ENCODE data around the gene OSM. TPM values are rescaled to one million over a fixed set of nuclear protein-coding genes. Genes with fewer than 3 reads are reported as not detected.
"Not testable (repeated sequence)": the region's sequence is repeated elsewhere in the genome, so short reads cannot be mapped to it uniquely, and the experiment has no call there.

Gene OSM
- total RNA-seq, 1 donor = 240 TPM

DNA sequence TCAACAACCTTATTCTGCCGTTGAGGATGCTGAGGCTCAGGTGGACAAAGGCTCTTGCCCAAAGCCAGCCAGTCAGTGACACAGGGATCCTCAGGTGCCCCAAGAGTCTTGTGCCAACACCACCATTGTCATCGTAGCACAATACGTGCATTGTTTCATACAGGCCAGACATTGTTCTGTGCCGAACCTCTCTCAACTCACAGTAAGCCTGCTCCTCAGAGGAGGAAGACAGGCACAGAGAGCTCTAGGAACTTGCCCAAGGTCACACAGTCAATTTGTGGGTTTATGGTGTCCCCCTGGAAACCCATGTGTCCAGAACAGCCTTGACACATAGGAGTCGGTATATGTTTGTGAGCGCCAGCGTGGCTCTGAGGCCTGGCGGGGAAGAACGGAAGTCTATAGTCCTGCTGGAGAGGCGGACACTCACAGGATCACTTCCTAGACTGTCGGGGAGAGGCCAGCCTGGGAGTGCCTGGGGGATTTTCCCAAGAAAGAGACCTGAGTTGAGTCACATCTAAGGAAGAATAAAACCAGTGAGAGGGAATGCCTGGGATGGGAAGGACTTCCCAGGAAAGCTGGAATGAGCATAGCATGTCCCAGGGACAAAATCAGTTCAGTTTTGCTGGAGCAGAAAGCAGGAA, 40.3 kb downstream of the OSM start:
- Histone ChIP-seq H3K4me1 (ENCODE audit: insufficient read depth, low read length) (peaks cover 14% of the 10 kb centered on the region), H3K9me3 (ENCODE audit: low read depth, low read length) (no peaks in the 10 kb centered on the region), H3K27me3 (ENCODE audit: insufficient read depth, low read length) (no peaks in the 10 kb centered on the region), H3K4me3 (ENCODE audit: low read length) (no peak overlapping the region)

DNA sequence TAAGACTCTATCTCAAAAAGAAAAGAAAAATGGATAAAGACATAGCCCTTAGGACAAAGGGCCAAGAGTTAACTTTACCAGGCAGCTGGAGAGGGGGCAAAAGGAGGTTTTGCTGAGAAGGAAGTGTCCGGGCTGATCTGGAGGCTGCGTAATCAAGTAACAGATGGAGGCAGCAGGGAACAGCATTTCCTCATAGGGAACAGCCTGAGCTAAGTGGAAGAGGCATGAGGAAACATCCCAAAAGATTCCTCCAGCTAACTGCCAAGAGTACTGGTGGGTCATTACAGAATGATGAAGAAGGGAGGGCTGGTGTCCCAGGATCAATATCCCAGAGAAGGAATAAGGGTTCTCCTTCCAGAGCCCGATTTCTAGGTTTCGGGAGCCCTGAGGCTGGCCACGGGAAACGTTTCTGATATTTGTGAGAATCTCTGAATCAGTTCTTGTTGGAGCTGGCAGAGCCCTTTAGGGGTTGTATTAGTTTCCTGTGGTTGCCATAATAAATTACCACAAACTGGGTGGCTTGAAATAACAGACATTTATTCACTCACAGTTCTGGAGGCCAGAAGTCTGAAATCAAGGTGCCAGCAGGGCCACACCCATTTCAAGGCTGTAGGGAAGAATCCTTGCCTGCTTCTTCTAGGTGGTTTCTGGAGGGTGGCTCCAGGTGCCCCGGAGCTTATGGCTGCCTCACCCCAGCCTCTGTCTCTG, 41.3 kb downstream of the OSM start:
- no peaks in the 10 kb centered on the region for H3K9me3 ChIP-seq (ENCODE audit: low read depth, low read length)
- H3K4me1 ChIP-seq (ENCODE audit: insufficient read depth, low read length) = peaks cover 23% of the 10 kb centered on the region
- H3K4me3 ChIP-seq (ENCODE audit: low read length) = no peak overlapping the region
- H3K27me3 ChIP-seq (ENCODE audit: insufficient read depth, low read length) = no peaks in the 10 kb centered on the region

DNA sequence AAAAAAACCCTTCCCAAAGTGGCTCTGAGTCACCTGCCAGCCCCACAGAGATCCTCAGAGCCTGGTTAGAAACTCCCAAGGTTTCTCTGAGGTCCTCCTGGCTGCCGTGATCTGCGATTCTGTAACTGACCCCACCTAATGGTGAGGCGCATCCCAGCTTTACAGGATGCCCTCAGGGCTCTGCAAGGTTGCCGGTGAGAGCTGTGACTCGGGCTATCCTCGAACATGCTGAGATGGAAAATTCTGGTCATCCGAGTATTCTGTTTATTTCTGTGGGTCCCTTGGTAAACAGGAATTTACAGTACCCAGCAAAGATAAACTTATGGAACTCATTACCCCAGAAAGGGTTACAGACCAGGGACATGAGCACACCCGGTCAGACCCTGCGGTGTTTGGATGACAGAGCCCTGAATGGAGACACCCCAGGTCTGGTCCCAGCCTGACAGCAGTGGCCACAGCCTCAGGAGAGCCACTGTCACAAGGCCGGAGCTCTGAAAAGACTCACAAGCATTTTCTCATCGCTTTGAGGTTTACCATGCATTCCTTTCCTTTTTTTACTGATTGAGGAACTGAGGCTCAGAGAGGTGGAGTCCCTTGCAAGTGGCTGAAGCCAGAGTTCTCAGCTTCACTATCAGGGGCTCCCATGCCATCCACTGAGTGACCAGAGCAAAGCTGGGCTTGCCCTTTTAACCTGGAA, 42.3 kb downstream of the OSM start:
- peaks cover 30% of the 10 kb centered on the region for H3K4me1 ChIP-seq (ENCODE audit: insufficient read depth, low read length)
- no peaks in the 10 kb centered on the region for H3K9me3 ChIP-seq (ENCODE audit: low read depth, low read length)
- no peak overlapping the region for H3K4me3 ChIP-seq (ENCODE audit: low read length)
- H3K27me3 ChIP-seq (ENCODE audit: insufficient read depth, low read length) = no peaks in the 10 kb centered on the region

DNA sequence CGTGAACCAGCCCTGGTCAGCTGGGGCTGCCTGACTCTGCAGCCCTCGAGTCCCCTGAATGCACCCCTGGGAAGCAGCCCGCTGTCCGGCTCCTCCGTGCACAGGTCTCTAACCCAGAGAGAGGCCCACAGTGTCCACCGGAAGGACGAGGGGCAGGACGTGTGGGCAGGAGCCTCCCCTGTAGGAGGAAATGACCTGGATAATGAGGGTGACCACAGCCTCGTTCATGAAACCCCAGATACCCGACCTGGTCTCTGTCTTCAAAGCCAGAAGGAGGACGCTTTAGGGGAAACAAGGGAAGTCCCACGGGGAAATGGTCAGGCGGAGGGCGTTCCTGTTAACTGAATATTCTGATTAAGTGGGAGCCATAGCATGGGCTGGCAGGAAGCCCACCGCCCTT, 43.3 kb downstream of the OSM start:
- Histone ChIP-seq H3K9me3 (ENCODE audit: low read depth, low read length) (no peaks in the 10 kb centered on the region), H3K4me3 (ENCODE audit: low read length) (no peak overlapping the region), H3K4me1 (ENCODE audit: insufficient read depth, low read length) (peaks cover 30% of the 10 kb centered on the region), H3K27me3 (ENCODE audit: insufficient read depth, low read length) (no peaks in the 10 kb centered on the region)

DNA sequence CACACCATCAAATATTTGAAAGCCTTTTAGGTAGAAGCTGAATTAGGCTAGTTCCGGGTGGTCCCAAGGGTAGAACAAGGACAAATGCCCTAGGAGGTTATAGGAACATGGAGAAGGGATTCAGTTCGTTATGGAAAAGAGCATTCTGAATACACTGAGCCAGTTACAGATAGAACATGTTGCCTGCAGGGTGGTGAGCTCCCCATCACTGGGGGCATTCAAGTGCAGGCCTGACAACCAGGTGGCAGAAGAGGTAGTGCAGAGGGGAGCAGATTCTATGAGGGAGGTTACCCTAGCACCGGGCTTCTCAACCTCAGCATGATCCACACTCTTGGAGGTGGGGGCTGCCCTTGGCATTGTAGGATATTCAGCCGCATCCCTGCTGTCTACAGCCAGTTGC, 44.3 kb downstream of the OSM start:
- H3K27me3 ChIP-seq (ENCODE audit: insufficient read depth, low read length) = no peaks in the 10 kb centered on the region
- no peak overlapping the region for H3K4me3 ChIP-seq (ENCODE audit: low read length)
- no peaks in the 10 kb centered on the region for H3K9me3 ChIP-seq (ENCODE audit: low read depth, low read length)
- H3K4me1 ChIP-seq (ENCODE audit: insufficient read depth, low read length) = peaks cover 30% of the 10 kb centered on the region

DNA sequence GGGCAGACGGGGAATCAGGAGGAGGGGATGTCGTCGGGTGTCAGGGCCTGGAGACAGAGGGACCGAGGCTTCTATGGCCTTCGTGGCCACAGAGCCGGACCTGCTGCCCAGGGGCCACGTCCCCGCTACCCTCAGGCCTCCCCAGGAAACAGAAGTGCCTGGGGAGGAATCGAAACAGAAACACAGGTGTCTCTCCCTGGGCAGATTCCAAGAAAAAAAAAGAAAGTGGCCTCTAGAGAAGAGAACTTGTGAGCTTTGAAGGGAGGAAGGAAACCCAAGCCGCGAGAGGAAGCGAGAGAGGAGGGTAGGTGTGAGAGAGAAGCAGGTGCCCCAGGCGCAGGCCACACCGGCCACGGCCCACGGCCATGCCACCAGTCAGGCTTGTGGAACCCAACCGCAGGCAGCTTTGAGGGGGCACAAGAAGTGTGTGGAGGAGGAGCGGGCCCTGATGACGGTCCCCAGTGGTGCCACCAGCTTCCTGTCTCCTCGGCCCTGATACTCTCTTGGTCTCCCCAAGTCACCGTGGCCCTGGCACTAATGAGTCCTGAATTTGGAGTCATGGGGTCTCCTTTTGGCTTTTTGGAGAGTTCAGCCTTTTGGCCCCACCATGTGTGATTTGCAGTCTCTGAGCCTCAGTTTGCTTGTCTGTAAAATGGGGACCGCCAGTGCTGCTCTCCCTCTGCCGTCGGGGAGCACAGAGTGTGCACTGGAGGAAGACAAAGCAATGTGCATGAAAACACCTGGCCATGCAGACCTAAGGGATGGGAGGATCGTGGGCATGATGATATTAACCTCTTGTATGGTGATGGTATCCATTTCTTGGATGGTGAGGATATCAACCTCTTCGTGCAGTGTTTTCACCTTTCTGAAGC, 45.3 kb downstream of the OSM start:
- H3K4me3 ChIP-seq (ENCODE audit: low read length) = no peak overlapping the region
- peaks cover 30% of the 10 kb centered on the region for H3K4me1 ChIP-seq (ENCODE audit: insufficient read depth, low read length)
- no peaks in the 10 kb centered on the region for H3K27me3 ChIP-seq (ENCODE audit: insufficient read depth, low read length)
- H3K9me3 ChIP-seq (ENCODE audit: low read depth, low read length) = no peaks in the 10 kb centered on the region

DNA sequence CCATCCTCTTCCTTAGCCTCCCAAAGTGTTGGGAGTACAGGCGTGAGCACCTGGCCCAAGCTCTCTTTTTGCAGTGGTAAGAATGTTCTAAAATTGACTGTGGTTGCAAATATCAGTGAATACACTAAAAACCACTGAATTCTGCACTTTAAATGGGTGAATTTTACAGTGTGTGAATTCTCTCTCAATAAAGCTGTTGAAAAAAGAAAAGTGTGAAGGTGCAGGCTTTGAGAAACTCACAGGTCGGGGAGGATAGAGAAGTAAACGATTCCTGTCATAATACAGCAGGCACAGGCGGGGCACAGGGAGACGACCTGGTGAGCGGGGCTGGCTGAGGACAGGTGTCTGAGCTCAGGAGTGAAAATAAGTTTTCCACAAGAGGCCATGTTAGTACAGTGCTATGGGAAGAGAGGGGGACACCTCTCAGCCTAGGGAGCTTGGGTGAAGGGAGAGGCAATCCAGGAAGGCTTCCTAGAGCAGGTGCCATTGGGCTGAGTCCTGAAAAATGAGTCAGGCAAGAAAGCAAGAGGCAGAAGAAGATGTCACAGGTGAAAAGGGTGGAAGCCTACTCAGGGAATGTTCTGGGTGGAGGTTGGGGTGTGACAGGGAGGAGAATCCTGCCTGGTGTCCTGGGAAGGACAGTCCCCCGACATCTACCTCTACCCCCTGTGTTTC, 46.2 kb downstream of the OSM start:
- H3K4me3 ChIP-seq (ENCODE audit: low read length) = no peak overlapping the region
- no peaks in the 10 kb centered on the region for H3K9me3 ChIP-seq (ENCODE audit: low read depth, low read length)
- no peaks in the 10 kb centered on the region for H3K27me3 ChIP-seq (ENCODE audit: insufficient read depth, low read length)
- peaks cover 30% of the 10 kb centered on the region for H3K4me1 ChIP-seq (ENCODE audit: insufficient read depth, low read length)

DNA sequence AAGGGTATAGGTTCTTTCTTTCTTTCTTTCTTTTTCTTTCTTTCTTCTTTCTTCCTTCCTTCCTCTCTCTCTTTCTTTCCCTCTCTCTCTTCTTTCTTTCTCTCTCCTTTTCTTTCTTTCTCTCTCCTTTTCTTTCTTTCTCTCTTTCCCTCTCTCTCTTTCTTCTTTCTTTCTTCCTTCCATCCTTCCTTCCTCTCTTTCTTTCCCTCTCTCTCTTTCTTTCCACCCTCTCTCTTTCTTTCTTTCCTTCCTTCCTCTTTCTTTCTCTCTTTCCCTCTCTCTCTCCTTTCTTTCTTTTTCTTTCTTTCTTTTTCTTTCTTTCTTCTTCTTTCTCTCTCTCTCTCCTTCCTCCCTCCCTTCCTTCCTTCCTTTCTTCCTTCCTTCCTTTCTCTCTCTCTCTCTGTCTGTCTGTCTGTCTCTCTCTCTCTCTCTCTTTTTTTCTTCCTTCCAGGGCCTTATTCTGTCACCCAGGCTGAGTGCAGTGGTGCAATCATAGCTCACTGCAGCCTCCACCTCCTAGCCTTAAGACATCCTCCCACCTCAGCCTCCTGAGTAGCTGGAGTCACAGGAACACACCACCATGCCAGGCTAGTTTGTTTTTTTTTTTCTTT, 46.9 kb downstream of the OSM start:
- no peak overlapping the region for H3K4me3 ChIP-seq (ENCODE audit: low read length)
- H3K4me1 ChIP-seq (ENCODE audit: insufficient read depth, low read length) = peaks cover 30% of the 10 kb centered on the region
- no peaks in the 10 kb centered on the region for H3K27me3 ChIP-seq (ENCODE audit: insufficient read depth, low read length)
- no peaks in the 10 kb centered on the region for H3K9me3 ChIP-seq (ENCODE audit: low read depth, low read length)

DNA sequence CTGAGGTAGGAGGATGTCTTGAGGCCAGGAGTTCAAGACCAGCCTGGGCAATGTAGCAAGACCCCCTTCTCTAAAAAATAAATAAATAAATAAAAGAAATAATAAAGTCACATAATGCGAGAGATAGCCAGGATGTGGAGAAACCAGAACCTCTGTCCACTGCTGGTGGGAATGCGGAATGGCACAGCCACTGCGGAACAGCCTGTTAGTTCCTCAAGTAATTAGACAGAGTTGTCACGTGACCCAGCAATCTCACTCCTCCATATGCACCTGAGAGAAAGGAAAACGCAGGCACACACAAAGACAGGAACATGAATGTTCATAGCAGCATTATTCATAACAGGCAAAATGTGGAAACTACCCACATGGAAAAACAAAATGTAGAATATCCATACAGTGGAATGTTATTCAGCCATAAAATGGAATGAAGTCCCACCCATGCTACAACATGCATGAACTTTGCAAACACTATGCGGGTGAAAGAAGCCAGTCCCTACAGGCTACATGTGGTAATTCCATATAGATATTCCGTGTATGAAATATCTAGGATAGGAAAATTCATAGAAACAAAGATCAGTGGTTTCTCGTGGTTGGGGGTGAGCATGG, 47.5 kb downstream of the OSM start:
- Histone ChIP-seq H3K27me3 (ENCODE audit: insufficient read depth, low read length) (no peaks in the 10 kb centered on the region), H3K9me3 (ENCODE audit: low read depth, low read length) (no peaks in the 10 kb centered on the region), H3K4me3 (ENCODE audit: low read length) (no peak overlapping the region), H3K4me1 (ENCODE audit: insufficient read depth, low read length) (peaks cover 33% of the 10 kb centered on the region)

DNA sequence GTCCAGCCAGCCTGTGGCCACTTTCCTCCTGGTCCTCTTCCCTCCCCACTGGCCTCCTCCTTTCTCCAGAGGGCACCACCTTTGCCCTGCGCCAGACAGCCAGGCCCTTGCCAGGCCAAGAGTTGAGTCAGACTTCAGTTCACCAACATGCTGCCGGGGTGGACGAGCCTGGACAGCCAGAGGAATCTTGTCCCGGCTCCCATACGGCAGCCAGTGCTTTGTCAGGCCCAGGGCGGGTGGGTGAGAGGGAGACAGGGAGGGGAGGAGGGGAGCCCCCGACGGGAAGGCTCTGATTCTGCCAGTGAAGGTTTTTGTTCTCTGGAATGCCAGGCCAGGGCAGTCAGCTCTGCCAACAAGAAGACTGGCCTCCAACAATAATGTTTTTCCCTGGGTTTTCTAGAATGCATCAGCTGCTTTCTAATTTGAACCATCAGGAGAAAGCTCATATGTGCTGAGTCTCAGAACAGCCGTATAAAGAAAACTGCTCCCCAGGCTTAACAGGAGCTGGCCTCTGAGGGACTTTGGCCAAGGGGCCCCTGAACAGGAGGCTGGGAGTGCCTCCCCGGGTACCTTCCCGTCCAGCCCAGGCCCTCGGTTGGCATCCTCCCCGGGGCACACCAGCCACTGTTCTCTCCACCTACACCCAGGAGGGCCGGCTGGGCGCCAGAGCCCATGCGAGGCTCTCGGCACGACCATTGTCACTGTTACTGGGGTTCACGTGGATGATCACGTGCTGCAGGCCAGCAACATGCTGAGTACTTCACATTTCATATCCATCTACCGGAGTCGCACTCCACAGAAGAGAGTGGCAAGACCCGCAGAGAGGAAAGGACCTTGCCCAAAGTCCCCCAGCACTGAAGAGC, 48.7 kb downstream of the OSM start:
- Histone ChIP-seq H3K27me3 (ENCODE audit: insufficient read depth, low read length) (no peaks in the 10 kb centered on the region), H3K4me1 (ENCODE audit: insufficient read depth, low read length) (peaks cover 38% of the 10 kb centered on the region), H3K9me3 (ENCODE audit: low read depth, low read length) (no peaks in the 10 kb centered on the region), H3K4me3 (ENCODE audit: low read length) (no peak overlapping the region)

DNA sequence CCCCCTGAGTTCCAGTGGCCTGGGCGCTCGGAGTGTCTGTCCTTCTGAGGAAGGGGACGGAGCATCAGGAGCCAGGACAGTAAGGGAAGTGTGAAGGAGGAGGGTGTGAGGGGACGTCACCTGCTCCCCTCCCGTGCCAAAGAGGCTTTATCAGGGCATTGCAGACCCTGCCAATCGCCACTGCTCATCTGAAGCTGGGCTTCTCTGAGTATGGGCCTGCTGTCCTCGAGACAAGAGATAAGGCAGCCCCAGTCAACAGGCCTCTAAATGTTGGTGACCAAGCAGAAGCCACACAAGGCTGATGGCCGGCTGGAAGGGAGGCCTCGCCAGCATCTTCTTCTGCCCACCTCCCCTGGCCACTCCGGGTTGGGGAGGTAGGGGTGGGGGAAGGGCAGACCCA, 49.9 kb downstream of the OSM start:
- H3K4me3 ChIP-seq (ENCODE audit: low read length) = no peak overlapping the region
- no peaks in the 10 kb centered on the region for H3K27me3 ChIP-seq (ENCODE audit: insufficient read depth, low read length)
- H3K4me1 ChIP-seq (ENCODE audit: insufficient read depth, low read length) = peaks cover 47% of the 10 kb centered on the region
- no peaks in the 10 kb centered on the region for H3K9me3 ChIP-seq (ENCODE audit: low read depth, low read length)

DNA sequence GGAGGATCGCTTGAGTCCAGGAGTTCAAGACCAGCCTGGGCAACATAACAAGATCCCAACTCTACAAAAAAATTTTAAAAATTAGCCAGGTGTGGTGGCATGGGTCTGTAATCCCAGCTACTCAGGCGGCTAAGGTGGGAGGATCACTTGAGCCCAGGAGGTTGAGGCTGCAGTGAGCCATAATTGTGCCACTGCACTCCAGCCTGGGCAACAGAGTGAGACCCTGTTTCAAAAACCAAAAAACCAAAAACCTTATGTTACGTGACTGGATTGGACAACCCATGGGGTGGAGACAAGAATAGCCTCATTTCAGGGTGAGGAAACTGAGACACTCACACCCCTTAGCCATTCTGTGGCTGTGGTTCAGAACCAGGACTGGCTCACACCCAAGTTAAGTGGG, 50.4 kb downstream of the OSM start:
- H3K4me3 ChIP-seq (ENCODE audit: low read length); H3K27me3 ChIP-seq (ENCODE audit: insufficient read depth, low read length); H3K9me3 ChIP-seq (ENCODE audit: low read depth, low read length): not testable (repeated sequence)
- peaks cover 45% of the 10 kb centered on the region for H3K4me1 ChIP-seq (ENCODE audit: insufficient read depth, low read length)

DNA sequence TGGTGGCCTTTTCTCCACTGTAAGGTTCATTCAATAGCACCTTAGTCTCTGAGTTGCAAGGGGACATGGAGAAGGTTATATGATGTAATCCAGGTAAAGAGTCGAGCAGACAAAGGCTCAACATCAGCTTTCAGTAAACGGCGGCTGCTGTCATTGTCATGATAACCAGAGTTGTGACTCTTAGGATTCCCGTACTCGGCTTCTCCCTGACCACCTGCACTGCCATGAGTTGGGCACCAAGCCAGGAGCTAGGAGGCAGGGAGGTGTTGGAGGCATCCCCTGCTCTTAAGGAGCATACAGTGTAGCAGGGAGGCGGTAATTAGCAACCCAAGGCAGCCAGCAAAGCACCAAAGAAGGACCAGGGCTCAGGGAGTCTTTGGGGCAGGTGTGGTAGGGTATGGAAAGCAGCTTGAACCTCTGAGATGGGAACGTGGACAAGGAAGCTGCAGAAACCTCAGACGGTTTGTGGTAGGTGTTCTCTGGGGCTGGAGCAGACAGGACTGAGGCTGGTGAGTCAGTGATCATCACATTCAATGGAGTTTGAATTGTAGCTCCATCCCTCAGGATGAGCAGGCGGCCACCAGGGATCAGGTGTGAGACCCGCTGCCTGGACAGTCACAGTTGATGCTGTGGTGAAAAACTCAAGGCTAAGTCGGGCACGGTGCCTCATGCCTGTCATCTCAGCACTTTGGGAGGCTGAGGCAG, 51.8 kb downstream of the OSM start:
- Histone ChIP-seq H3K4me3 (ENCODE audit: low read length) (no peak overlapping the region), H3K9me3 (ENCODE audit: low read depth, low read length) (no peaks in the 10 kb centered on the region), H3K27me3 (ENCODE audit: insufficient read depth, low read length) (no peaks in the 10 kb centered on the region), H3K4me1 (ENCODE audit: insufficient read depth, low read length) (peaks cover 30% of the 10 kb centered on the region)
